ENCODE measurements around the gene CLDN20.

The CLDN20 gene

DNA sequence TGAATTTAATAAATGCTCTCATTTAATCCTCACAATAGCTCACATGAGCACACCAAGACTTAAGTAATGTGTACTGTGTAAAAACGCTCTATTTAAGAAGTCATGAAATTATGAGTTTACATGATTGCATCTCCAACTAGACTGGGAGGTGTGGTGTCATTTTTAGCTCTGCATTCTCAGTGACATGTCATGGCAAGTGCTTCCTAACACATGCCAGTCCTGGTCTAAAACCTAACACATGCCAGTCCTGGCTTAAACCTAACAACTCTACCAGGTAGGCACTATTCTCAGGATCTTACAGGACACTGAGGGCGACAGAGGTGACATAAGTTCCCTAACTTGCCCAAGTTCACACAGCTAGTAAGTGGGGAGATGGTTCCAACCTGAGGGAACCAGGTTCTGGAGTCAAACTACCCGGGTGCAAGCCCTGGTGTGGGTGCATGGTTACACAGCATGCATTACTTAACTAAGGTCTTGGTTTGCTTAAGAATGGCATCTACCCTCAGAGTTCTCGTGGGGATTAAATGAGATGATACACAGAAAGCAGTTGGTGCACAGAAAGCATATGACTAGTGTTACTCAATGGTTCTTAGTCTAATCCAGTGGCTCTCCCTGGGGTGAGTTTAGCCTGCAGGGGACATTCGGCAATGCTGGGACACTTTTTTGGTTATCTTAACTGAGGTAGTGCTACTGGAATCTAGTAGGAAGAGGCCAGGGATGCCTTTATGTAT, 14.7 kb downstream of the CLDN20 start:
- no peak overlapping the region for H3K27ac ChIP-seq
- TF ChIP-seq ZFX (IDR thresholded peaks at IDR 0.05; ENCODE audit: borderline replicate concordance) (no peak), CTCF (IDR thresholded peaks at IDR 0.05) (no peak)

DNA sequence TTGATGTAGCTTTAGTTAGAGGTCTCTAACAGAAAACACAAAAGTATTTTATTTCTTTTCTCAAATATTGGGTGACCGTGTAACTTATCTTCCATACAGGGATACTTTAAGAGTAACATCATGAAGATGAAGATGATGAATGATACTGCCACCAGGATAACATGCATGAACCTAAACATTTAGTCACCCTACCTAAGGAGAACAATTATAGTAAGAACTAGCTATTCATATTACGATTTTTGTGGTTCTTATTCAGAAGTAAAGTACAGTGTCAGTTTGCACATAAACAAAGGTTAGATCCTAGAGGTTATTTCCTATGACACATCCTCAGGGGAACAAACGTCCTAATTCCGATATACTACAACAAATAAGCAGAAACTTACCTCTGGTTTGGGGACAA, 21.0 kb downstream of the CLDN20 start:
- no peak for TF ChIP-seq CTCF (IDR thresholded peaks at IDR 0.05)
- TF ChIP-seq ZFX (IDR thresholded peaks at IDR 0.05; ENCODE audit: borderline replicate concordance), result no peak
- H3K27ac ChIP-seq, result no peak overlapping the region

DNA sequence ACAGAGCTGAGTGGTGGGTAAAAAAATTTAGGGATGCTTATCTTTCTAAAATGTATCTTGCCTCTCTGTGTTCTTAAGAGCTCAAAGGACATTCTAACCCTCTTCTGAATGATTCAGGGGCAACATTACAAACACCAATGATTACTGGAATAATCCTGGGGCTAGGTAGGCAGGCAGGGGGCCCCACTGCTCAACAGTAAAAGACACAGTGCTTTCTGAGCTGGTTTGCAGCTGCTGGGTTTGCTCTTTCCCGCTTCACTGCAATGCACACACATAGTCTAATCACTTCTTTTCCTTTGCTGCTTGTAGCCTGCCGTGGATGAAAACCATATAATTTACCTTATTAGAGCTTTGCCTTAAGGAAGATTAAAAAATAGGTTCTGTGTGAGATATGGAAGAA, 23.9 kb downstream of the CLDN20 start:
- H3K27ac ChIP-seq, result no peak overlapping the region
- TF ChIP-seq ZFX (IDR thresholded peaks at IDR 0.05; ENCODE audit: borderline replicate concordance), result no peak
- no peak for TF ChIP-seq CTCF (IDR thresholded peaks at IDR 0.05)

- H3K27ac ChIP-seq, result no peak overlapping the region
- TF ChIP-seq CTCF (IDR thresholded peaks at IDR 0.05), result no peak
- no peak for TF ChIP-seq ZFX (IDR thresholded peaks at IDR 0.05; ENCODE audit: borderline replicate concordance)
Observed at GRCh38 chr6:155290491-155290890, 26.7 kb downstream of the CLDN20 start.

- TF ChIP-seq CTCF (IDR thresholded peaks at IDR 0.05) (no peak), ZFX (IDR thresholded peaks at IDR 0.05; ENCODE audit: borderline replicate concordance) (no peak)
- H3K27ac ChIP-seq, result no peak overlapping the region
Observed at GRCh38 chr6:155291291-155291690, 27.5 kb downstream of the CLDN20 start.

GRCh38 chr6:155292711-155293110, 28.9 kb downstream of the CLDN20 start:
- TF ChIP-seq CTCF (IDR thresholded peaks at IDR 0.05) (no peak), ZFX (IDR thresholded peaks at IDR 0.05; ENCODE audit: borderline replicate concordance) (no peak)
- H3K27ac ChIP-seq, result no peak overlapping the region

DNA sequence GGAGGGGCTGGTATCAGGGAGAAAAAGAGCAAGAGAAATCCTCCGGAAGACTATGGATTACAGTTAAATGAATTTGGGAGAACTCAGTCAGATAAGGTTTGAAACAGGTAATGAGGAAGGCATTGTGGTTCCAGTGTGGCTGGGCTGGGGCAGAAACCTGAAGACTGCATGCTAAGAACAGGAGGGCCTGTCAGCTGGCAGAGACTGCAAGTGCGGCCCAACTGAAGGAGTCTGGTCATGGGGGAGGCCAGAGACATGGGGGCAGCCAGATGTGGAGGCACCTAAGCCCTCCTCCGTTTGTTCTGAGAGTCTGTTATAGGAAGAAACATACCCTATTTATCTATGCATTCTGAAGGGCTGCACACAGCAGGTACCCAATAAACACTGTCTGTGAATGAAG, 33.9 kb downstream of the CLDN20 start:
- H3K27ac ChIP-seq, result no peak overlapping the region
- no peak for TF ChIP-seq CTCF (IDR thresholded peaks at IDR 0.05)
- no peak for TF ChIP-seq ZFX (IDR thresholded peaks at IDR 0.05; ENCODE audit: borderline replicate concordance)
